8988T (cell line): ENCODE measurements around the gene COA1.
"Not testable (repeated sequence)": the region's sequence is repeated elsewhere in the genome, so short reads cannot be mapped to it uniquely, and the experiment has no call there.

ENCODE experiments used
- DNase-seq: peaks from one replicate; pipeline ENCODE4 v3.0.0; 2011

COA1 gene

DNA sequence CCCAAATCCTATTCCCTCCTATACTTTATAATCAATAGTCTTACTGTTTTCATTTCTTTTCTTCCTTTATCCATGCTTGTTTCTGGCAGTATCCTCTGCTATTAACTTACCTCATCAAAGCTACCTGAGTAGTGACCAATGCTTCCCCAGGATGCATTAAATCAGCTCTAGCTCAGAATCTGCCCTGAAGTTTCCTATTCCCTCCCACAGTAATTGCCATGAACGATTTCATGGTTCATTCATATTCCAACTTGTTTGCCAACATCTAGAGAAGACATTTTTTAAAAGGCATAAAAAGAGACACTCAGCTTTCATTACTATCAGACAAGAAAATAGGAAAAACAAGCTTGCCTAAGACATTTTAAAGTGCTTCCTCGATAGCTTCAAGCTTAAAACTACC, 42.3 kb downstream of the COA1 start:
- DNase-seq = no peak

DNA sequence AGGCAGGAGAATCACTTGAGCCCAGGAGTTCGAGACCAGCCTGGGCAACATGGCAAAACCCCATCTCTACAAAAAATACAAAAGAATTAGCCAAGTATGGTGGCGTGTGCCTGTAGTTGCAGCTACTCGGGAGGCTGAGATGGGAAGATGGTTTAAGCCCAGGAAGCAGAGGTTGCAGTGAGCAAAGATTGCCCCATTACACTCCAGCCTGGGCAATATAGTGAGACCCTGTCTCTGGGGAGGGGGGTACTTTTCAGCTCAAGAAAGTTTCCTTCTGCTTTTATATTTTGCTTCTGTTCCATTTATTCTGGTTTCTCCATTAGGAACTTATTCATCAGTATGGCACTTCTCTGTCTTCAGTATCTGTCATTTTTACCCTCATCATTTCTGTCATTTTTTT, 48.6 kb downstream of the COA1 start:
- DNase-seq = no peak

DNA sequence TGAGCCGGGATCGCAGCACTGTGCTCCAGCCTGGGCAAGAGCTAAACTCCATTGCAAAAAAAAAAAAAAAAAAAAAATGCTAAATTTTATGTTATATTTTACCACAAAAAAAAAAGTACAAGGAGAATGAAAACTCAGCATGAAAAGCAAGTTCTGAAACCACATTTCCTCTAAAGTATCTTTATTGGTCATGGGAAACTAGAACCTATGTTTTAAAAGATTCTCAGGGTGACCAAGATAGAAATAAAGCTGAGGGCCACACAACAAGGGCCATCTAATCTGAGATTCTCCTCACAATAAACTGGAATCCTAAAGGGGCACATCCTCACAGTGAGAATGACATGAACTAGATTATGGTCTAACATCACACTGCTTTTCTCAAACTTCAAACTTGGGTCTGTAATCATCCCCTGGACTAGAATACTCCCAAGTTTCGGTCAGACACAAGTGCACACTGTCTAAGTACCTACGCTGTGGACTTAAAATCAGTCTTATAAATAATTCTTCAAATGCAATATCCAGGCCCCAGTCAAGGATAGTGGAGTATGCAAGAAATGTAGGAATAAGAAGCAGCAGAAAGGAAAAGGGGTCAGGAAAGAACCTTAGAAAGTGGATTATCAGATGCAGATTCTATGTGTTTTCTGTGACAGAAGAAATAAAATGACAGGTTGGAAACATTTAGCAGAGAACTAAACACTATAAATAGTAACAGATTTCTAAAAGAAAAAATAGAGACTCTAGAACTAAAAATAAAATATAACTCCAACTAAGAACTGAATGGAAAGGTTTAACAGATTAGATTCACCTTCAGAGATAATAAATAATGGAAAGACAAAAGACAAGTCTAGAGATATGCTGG, 49.9 kb downstream of the COA1 start:
- DNase-seq = no peak

DNA sequence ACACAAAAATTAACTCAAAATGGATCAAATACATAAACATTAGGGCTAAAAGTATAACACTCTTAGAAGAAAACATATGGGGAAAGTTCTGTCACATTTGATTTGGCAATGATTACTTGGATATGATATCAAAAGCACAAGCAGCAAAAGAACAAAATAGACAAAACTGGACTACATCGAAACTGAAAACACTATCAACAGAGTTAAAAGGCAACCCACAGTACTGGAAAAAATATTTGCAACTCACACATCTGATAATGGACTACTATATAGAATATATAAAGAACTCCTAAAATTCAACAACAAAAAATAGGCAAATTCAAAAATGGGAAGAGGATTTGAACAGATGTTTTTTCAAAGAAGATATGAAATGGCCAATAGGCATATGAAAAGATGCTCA, 51.0 kb downstream of the COA1 start:
- DNase-seq = no peak

DNA sequence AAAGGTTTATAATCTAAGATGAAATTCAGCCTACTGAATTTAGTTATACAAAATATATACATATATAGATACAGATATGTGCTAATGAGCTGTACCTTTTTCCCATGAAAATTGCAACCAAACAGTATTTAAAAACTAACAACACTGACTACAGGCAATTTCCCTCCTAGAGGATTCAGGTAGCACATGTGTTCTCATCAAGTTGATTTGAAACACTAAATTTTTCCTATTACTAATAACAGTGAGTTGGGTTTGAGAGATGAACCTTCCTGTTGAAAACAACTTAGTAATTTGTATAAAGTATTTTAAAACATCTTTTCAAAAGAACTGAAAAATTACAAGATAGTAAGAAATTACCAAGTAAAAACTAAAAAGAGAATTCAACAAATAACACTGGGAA, 51.5 kb downstream of the COA1 start:
- no peak for DNase-seq

DNA sequence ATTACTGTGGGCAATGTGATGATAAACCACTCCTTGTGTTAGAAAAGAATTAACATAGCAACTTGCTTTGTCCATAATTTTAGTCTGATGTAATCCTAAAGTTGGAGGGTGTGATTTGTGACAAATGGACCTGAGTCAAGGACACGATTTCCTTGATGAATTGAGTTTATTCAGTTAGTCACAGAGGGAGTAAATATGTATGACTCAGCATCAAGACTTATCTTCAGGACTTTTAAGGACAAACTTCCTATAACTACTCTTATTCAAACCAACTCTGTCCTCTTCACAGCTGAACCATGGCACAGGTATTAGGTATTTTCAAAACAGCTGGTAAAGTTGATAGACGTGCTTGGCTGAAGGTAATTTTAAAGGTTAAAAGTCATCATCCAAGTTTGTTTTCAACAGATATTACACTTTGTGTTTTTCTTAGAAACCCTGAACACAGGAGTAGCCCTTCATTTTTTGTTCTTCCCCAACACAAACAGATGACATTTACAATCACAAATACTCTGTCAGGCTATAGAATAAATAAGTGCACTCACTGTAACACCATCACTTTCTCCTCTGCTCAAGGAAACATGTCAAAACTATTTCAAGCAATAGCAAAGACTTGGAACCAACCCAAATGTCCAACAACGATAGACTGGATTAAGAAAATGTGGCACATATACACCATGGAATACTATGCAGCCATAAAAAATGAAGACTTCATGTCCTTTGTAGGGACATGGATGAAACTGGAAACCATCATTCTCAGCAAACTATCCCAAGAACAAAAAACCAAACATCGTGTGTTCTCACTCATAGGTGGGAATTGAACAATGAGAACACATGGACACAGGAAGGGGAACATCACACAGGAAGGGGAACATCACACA, 54.5 kb downstream of the COA1 start:
- no peak for DNase-seq

DNA sequence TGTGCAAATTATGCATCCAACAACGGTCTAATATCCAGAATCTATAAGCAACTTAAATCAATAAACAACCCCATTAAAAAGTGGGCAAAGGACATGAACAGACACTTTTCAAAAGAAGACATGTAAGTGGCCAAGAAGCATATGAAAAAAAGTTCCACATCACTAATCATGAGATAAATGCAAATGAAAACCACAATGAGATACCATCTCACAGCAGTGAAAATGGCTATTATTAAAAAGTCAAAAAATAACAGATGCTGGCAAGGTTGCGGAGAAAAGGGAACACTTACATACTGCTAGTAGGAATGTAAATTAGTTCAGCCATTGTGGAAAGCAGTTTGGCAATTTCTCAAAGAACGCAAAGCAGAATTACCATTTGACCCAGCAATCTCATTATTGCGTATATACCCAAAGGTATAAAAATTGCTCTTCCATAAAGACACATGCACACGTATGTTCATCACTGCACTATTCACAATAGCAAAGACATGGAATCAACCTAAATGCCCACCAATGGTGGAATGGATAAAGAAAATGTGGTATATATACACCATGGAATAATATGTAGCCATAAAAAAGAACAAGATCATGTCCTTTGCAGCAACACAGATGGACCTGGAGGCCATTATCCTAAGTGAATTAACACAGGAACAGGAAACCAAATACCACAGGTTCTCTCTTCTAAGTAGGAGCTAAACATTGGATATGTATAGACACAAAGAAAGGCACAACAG, 55.9 kb downstream of the COA1 start:
- not testable (repeated sequence) for DNase-seq

DNA sequence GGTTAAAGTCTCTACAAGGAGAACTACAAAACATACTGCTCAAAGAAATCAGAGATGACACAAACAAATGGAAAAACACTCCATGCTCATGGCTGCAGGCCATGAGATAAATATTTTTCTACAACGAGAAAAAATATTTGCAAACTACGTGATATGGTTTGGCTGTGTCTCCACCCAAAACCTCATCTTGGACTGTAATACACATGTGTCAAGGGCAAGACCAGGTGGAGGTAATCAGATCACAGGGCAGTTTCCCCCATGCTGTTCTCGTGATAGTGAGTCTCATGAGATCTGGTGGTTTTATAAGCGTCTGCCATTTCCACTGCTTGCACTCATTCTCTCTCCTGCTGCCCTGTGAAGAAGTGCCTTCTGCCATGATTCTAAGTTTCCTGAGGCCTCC, 57.8 kb downstream of the COA1 start:
- DNase-seq = no peak

DNA sequence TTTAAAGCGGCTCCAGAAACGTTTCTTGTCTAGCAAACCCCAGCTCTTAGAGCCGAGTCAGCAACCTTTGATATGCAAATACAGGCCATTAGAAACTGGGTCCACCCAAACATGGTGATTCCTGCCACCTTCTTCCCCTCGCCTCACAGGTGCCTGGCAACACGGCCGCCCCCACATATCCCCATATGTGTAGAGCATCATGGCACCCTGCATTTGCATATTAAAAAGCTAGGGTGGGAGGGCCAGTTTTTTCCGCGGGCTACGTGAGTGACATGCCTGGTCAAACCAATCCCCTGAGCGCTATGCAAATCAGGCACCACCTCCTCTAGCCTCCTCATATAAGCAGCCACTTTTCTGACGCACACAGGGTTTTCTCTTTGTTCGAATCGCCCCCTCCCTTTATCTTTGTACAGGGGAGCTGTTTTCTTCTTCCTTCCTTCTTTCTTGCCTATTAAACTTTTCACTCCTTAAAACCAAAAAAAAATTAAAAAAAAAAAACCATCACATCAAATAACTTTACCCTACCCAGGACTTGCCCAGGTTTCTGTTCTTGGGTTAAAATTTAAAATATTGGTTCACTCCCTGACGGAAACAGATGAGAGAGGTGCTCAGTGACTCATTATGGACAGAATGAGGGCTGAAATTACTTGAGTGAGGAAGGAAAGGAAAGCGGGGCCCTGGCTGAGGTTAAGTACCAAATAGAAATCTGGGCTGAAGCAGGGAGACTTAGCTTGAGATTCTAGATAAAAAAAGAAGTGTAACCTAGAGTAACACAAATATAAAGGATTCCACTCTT, 59.8 kb downstream of the COA1 start:
- no peak for DNase-seq

DNA sequence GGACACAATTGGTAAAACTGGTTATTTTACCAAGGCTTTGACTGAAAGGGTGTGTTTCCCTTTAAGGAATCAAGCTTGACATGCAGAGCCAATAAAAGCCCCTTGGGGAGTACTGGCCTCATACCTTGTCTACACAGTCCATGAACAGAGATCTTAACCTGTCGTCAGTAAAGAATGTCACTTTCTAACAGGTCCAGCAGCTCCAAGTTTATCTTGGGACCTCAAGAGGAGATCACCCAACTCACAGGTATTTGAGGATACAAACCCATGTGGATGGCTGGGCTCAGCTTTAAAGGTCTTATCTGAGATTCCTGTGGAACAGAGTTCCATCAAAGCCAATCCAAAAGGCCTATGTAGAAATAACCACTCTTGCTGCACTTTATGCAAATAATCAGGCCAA, 61.3 kb downstream of the COA1 start:
- DNase-seq = no peak

DNA sequence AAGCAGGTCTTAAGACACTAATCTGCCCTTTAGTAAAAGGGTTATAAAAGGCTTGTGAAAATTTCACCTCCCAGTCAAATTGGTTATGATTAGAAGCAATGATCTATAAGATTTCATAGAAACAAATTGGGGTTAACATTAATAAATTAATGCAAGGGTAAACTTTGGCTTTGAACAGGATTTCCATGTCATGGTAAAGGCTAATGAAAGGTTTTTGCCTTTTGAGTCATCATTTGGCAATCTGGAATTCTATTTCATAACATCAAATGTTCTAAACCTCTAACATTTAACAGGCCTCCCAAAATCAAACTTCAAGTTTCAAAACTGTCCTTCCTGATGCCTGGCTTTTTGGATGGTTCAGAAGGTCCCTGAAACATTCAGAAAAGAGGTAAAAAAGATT, 62.4 kb downstream of the COA1 start:
- DNase-seq = no peak

DNA sequence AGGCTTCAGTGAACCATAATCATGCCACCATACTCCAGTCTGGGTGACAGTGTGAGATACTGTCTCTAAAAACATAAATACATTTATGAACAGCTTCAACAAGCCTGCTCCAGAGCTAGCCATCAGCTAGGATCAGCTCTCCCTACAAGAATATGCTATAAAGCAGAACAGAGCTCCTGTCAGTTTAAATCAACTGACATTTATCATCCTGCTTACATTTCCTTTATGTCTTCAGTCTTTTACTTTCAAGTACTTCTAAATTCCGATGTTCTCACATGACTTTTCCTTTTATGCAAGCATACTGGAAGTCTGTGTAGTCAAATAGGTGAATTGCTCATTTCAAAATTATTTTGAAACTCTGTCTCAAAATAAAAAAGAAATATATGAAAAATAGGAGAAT, 64.6 kb downstream of the COA1 start:
- DNase-seq = no peak

DNA sequence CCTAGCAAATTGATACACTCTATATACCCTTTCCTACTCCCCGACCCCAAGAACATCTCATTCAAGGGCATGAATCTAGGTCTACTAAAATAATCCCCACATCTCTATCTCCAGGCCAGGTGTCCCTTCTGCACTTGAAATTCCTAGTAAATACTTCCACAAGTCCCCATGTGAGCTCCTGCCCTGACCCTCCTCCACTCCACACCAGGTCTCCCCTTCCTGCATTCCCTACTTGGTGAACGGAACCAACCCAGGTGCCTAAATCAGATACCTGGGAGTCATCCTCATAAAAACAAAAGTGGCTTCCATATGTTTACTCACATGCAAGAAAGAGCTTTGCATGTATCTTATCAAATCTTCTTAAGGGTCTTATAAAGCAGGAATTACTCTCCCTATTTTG, 69.2 kb downstream of the COA1 start:
- DNase-seq = no peak

DNA sequence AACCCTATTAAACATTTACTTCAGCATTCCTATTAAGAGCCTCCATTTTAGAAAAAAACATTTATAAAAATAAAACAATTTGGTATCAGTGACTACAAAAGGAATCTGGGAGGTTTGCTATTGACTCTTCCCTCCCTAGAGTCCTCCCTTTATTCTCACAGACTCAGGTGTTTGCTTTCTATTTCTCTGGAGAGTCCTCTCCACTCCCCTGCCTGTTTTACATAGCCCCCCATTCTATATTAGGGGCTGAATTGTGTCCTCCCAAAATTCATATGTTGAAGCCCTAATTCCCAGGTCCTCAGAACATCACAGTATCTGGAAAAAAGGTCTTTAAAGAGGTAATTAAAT, 69.8 kb downstream of the COA1 start:
- DNase-seq = no peak

DNA sequence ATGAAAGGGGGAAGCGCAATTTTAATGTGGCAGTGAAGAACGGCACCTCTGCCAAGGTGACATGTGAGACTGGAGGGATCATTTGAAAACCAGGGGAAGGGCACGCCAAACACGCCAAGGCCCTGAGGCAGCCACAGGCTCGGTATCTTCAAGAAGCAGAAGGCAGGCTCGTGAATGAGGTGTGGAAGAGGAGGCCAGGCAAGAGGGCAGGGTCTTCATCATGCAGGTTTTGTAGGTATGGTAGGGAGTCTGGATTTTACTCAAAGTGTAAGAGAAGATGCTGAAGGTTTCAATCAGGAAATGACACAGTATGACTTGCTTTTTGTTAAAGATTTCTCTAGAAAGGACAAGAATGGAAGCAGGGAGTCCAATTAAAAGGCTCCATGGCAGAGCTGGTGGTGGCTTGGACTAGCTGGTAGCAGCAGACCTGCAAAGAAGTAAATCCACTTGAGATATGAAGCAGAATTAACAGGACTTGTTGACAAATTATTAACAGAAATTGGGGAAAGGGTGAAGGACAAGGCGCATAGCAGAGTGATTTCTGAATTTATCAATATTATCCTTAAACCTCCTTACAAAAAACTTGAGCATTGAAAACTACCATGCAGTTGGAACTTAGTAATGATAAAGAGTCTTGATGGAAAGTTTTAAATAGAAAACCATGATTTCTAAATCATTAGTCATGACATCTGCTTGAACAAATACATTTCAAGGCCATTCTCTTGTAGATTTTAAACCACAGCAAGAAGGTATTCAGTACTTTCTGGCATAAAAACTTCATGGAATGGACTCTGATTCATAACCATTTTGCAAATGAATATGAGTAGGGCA, 70.4 kb downstream of the COA1 start:
- no peak for DNase-seq

DNA sequence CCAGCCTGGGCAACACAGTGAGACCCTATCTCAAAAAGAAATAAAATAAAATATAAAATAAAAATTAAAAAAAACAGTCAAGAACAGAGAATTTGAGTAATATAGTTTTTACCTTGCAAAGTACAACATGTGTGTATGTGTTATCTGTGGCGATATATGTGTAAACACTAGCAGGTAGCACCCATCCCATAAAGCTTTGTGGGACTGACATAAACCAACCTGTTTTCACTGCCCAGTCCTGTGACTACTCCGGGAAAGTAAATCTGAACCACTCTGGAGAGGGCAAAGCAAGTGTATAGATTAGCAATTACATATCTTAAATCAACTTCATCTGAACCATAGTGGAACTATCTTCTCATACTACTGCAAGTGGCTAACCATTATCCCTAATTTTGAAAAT, 72.3 kb downstream of the COA1 start:
- no peak for DNase-seq

DNA sequence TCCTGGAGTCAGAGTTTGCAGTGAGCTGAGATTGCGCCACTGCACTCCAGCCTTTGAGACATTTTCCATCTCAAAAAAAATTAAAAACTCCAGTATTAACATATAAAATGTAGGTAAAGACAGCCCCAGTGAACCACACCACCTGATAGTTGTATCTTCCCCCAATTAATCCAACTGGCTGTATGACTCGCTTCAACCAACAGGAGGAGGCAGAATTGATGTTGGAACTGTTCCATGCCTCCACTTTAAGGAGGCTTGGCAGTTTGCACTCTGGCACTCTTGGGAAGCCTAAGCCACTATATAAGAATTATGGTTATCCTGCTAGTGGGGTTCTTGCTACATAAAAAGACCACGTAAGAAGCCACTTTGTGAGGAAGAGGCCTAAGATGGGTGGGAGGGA, 73.7 kb downstream of the COA1 start:
- no peak for DNase-seq

DNA sequence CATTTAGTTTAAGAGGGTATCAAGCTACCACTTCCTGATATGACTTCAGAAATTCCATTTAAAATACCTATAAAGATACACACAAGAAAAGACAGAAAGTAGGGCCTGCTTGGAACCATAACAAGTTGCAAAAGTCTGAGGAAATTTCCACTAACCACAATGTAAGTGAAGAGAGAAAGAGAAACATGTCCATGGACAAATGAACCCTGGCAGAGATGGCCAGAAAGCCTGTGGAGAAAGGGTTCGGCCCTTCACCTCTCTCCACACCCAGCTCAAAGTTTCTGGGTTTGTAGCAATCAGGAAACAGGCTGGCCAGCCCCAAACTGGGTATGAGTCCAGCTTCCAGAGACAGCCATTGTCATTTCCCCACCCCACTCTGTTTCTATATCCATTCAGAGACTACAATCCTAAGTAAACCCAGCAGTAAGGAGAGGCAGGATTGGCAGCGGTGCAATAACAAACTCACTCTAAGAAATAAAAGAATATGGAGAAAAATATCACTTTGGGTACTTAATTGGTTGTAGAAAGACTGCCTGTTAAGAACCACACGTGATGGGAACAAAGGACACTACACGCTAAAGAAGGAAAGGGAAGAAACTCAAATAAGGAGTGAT, 75.3 kb downstream of the COA1 start:
- no peak for DNase-seq

DNA sequence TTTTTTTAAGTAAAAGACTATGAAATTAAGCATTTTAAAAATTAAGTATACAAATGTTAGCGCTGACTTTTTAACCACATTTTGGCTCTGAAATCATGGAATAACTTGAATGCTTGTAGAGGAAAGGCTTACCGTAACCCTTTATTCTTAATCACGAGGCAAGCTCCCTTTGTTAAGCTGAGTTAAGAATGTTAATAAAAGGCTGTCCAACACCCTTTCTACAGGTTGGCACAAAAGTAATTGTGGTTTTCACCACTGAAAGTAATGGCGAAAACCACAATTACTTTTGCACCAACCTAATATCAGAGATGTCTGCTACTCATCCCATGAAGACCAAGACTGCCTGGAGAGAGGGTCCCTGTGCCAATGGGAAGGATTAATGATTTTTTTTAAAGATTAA, 75.9 kb downstream of the COA1 start:
- no peak for DNase-seq

DNA sequence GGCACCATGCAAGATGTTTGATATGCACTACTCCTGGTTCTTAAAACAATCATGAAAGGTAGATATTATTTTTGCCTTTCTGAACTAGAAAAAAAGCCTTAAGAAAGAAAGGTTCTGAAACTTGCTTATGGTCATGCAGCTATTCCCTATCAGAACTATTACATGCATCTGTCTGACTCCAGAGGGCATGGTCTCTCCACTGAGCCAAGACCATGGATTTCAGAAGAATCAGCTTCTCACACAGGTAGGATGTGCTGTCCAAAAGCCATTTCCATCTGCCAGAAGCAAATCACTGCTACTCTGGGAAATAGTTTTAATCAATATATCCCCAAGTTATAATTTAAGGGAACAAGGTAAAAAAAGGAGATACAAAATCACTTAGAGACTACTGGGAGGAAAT, 77.0 kb downstream of the COA1 start:
- DNase-seq = no peak

DNA sequence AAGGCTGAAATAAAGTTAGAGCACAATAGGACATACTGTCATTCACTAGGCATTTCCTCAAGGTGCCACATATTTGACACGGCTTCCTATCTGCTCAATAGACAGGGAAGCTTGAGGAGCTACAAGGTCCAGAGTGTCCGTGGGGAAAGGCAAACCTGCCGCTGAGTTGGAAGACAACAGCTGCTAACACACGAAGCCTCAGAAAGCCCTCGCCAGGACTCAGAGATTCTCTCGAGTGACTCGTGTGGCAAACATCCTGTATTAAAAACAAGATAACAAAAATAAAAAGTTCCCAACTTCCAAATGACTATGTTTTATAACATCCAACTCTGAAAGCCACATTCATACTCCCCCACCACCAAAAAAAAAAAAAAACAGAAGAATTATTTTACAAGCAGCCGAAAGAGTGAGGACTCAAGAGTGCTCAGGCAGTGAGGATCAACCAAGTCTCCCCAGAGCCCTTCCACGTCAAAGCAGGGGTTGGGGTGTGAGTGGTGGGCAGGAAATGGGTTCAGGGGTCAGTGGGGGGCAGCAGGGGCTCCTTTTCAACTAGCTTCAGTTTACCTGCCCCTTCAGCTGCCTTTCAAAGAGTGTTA, 78.8 kb downstream of the COA1 start:
- DNase-seq = no peak
